HG02981 (cell line): ENCODE results near the gene LRRIQ4.

Experiments used
- ATAC-seq: cut with Tn5 transposase; IDR thresholded peaks from one replicate; pipeline ENCODE4 v1.9.1; 2021; ENCODE audit warnings: mild to moderate bottlenecking, moderate library complexity; ENCODE audit not compliant: unreplicated experiment

Gene LRRIQ4

GRCh38 chr3:169809230-169809795 lies 3.4 kb upstream of the LRRIQ4 start:
- ATAC-seq: no peak

- ATAC-seq: peak; percentile 2
These were observed 889 bp upstream of the LRRIQ4 start for GRCh38 chr3:169811631-169812331.

- ATAC-seq: no peak
These were observed 608 bp downstream of the LRRIQ4 start for GRCh38 chr3:169813278-169813677.

GRCh38 chr3:169813757-169814517 lies 1.3 kb downstream of the LRRIQ4 start:
- ATAC-seq: peak; percentile 86

GRCh38 chr3:169815590-169816150 lies 3.0 kb downstream of the LRRIQ4 start:
- ATAC-seq: no peak

GRCh38 chr3:169818316-169818715 lies 5.6 kb downstream of the LRRIQ4 start:
- ATAC-seq: no peak

GRCh38 chr3:169822091-169822490 lies 9.4 kb downstream of the LRRIQ4 start:
- no peak for ATAC-seq

GRCh38 chr3:169822540-169822939 lies 9.9 kb downstream of the LRRIQ4 start:
- ATAC-seq: no peak

GRCh38 chr3:169822983-169823382 lies 10.3 kb downstream of the LRRIQ4 start:
- ATAC-seq: no peak

- no peak for ATAC-seq
These were observed 12.6 kb downstream of the LRRIQ4 start for GRCh38 chr3:169825316-169825715.

GRCh38 chr3:169827712-169828111 lies 15.0 kb downstream of the LRRIQ4 start:
- no peak for ATAC-seq

- ATAC-seq: no peak
These were observed 22.9 kb downstream of the LRRIQ4 start for GRCh38 chr3:169835533-169835932.

GRCh38 chr3:169836078-169836941 lies 23.6 kb downstream of the LRRIQ4 start:
- peak; percentile 89 for ATAC-seq

- no peak for ATAC-seq
These were observed 24.2 kb downstream of the LRRIQ4 start for GRCh38 chr3:169836942-169837275.

GRCh38 chr3:169838511-169839030 lies 25.9 kb downstream of the LRRIQ4 start:
- no peak for ATAC-seq

GRCh38 chr3:169841171-169841570 lies 28.5 kb downstream of the LRRIQ4 start:
- no peak for ATAC-seq

- no peak for ATAC-seq
These were observed 30.3 kb downstream of the LRRIQ4 start for GRCh38 chr3:169842960-169843359.

- ATAC-seq: peak; percentile 97
These were observed 34.0 kb downstream of the LRRIQ4 start for GRCh38 chr3:169846458-169847193.

- ATAC-seq: no peak
These were observed 35.2 kb downstream of the LRRIQ4 start for GRCh38 chr3:169847896-169848295.

- ATAC-seq: no peak
These were observed 36.1 kb downstream of the LRRIQ4 start for GRCh38 chr3:169848741-169849140.
